Nephron progenitor cell (in vitro differentiated cells): ENCODE data around the gene UCHL1.
"Not testable (repeated sequence)": the region's sequence is repeated elsewhere in the genome, so short reads cannot be mapped to it uniquely, and the experiment has no call there.

Experiments used
- DNase-seq: peaks from one replicate; pipeline ENCODE4 v3.0.0; 2021
- H3K27ac Mint-ChIP-seq: 2 replicates; pipeline ENCODE4 v1.8.0; 2021; ENCODE audit warnings: mild to moderate bottlenecking, moderate library complexity, mixed read lengths
- H3K27me3 Mint-ChIP-seq: 2 replicates; pipeline ENCODE4 v1.8.0; 2021; ENCODE audit warnings: mild to moderate bottlenecking, low read depth, mixed read lengths; ENCODE audit not compliant: poor library complexity
- H3K36me3 Mint-ChIP-seq: 2 replicates; pipeline ENCODE4 v1.8.0; 2021; ENCODE audit warnings: low read depth, mixed read lengths
- H3K4me1 Mint-ChIP-seq: 2 replicates; pipeline ENCODE4 v1.8.0; 2021; ENCODE audit warnings: mixed read lengths
- H3K4me3 Mint-ChIP-seq: 2 replicates; pipeline ENCODE4 v1.8.0; 2021; ENCODE audit warnings: mild to moderate bottlenecking, moderate library complexity, mixed read lengths
- H3K9me3 Mint-ChIP-seq: 2 replicates; pipeline ENCODE4 v1.8.0; 2021; ENCODE audit warnings: mild to moderate bottlenecking, moderate library complexity, mixed read lengths
- TF ChIP-seq, protein P1 (sequence below): fragments of 200-600 bp; sonication (generic); IDR thresholded peaks from 2 replicates; pipeline ENCODE4 v1.5.0; 2021; ENCODE audit warnings: antibody characterized with exemption

Gene UCHL1

DNA sequence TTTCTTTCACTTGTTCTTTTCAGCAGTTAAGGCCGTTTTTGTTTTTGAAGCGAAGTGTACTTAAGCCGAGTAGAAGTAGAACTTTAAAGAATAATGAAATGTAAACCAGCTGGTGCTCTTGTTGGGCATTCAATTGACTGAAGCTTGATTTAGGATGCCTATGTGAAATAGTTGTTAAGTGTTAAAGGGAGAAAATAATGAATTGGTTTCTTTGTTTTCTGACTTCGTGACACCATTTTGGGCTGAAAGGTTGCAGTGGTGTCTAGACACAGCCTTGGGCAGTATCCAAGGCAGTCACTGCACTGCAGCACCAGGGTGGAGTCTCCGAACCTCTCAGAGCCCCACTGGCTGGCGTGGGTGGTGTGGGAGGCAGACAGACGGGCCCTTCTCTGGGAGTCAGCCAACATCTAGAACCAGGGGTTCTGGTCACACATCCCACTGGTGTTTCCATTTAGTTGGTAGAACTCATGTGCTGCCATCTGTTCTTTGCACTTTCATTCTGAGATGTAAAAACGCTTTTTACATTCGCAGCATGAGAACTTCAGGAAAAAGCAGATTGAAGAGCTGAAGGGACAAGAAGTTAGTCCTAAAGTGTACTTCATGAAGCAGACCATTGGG lies 3.5 kb downstream of the UCHL1 start:
- Mint-ChIP-seq H3K36me3 (peaks cover 44% of the 10 kb centered on the region), H3K27ac (no peak overlapping the region), H3K4me1 (peaks cover 42% of the 10 kb centered on the region), H3K9me3 (no peaks in the 10 kb centered on the region), H3K4me3 (no peak overlapping the region), H3K27me3 (peaks cover 6% of the 10 kb centered on the region)
- TF ChIP-seq, protein P1, sequence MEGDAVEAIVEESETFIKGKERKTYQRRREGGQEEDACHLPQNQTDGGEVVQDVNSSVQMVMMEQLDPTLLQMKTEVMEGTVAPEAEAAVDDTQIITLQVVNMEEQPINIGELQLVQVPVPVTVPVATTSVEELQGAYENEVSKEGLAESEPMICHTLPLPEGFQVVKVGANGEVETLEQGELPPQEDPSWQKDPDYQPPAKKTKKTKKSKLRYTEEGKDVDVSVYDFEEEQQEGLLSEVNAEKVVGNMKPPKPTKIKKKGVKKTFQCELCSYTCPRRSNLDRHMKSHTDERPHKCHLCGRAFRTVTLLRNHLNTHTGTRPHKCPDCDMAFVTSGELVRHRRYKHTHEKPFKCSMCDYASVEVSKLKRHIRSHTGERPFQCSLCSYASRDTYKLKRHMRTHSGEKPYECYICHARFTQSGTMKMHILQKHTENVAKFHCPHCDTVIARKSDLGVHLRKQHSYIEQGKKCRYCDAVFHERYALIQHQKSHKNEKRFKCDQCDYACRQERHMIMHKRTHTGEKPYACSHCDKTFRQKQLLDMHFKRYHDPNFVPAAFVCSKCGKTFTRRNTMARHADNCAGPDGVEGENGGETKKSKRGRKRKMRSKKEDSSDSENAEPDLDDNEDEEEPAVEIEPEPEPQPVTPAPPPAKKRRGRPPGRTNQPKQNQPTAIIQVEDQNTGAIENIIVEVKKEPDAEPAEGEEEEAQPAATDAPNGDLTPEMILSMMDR, result no peak
- no peak for DNase-seq

DNA sequence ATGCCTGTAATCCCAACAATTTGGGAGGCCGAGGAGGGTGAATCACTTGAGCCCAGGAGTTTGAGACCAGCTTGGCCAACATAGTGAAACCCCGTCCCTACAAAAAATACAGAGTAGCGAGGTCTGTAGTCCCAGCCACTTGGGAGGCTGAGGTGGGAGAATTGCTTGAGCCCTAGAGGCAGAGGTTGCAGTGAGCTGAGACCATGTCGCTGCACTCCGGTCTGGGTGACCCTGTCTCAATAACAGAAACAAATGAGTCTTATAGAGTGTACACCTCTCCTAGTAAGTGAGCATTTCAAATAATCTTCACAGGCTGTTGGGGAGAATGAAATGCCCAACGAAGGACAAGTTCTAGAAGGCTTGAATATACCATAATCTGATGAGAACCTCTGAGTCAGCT lies 5.5 kb downstream of the UCHL1 start:
- Mint-ChIP-seq H3K27me3 (peaks cover 6% of the 10 kb centered on the region), H3K36me3 (peaks cover 62% of the 10 kb centered on the region), H3K9me3 (no peaks in the 10 kb centered on the region), H3K4me3 (no peak overlapping the region), H3K4me1 (peaks cover 33% of the 10 kb centered on the region), H3K27ac (no peak overlapping the region)
- no peak for DNase-seq
- TF ChIP-seq, protein P1, result no peak

DNA sequence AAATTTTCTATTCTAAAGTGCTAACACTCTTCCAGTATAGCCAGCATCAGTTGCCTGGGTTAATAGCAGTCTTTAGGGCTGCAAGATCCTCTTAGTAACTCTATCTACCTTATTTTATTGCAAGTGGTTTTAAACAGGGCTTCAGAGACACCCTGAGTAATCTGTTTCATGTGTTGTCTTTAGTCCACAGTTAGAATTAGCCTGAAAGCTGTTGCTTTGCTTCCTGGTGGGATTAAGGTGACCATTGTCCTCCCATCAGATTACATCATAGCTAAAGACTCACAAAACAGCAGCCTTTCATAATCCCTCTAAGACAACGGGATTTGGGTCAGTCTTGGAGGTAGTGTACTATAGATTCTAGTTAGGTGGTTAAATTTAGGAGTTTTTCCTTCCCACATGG lies 7.5 kb downstream of the UCHL1 start:
- Mint-ChIP-seq H3K27ac (no peak overlapping the region), H3K36me3 (peaks cover 82% of the 10 kb centered on the region), H3K9me3 (no peaks in the 10 kb centered on the region), H3K4me1 (peaks cover 18% of the 10 kb centered on the region), H3K27me3 (no peaks in the 10 kb centered on the region), H3K4me3 (no peak overlapping the region)
- DNase-seq, result no peak
- TF ChIP-seq, protein P1, result no peak

DNA sequence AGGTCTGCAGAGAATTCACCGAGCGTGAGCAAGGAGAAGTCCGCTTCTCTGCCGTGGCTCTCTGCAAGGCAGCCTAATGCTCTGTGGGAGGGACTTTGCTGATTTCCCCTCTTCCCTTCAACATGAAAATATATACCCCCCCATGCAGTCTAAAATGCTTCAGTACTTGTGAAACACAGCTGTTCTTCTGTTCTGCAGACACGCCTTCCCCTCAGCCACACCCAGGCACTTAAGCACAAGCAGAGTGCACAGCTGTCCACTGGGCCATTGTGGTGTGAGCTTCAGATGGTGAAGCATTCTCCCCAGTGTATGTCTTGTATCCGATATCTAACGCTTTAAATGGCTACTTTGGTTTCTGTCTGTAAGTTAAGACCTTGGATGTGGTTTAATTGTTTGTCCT lies 11.3 kb downstream of the UCHL1 start:
- Mint-ChIP-seq H3K4me1 (peaks cover 14% of the 10 kb centered on the region), H3K27me3 (no peaks in the 10 kb centered on the region), H3K9me3 (peaks cover 8% of the 10 kb centered on the region), H3K27ac (peak overlapping the region; percentile 40), H3K36me3 (peaks cover 67% of the 10 kb centered on the region), H3K4me3 (no peak overlapping the region)
- TF ChIP-seq, protein P1, result no peak
- no peak for DNase-seq

DNA sequence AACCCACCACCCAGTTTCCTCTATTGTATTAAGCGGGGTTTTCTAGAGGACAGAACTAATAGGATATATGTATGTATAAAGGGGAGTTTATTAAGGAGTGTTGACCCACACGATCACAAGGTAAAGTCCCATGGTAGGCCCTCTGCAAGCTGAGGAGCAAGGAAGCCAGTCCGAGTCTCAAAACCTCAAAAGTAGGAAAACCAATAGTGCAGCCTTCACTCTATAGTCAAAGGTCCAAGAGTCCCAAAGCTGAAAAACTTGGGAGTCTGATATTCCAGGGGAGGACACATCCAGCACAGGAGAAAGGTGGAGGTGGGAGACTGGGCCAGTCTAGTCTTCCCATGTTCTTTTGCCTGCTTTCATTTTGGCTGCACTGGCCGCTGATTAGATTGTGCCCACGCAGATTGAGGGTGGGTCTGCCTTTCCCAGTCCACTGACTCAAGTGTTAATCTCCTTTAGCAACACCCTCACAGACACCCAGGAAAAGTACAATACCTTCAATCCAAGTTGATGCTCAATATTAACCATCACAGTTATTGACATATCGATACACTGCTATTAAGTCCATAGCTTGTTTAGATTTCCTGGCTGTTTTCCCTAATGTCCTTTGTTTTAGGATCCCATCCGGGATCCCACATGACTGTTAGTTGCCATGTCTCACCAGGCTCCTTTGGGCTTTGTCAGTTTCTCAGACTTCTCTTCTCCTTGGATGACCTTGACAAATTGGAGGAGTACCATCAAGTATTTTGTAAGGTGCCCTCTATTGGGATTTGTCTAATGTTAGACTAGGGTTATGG lies 12.2 kb downstream of the UCHL1 start:
- Mint-ChIP-seq H3K9me3 (peaks cover 13% of the 10 kb centered on the region), H3K36me3 (peaks cover 63% of the 10 kb centered on the region), H3K4me3 (no peak overlapping the region), H3K27ac (no peak overlapping the region), H3K4me1 (peaks cover 5% of the 10 kb centered on the region), H3K27me3 (no peaks in the 10 kb centered on the region)
- DNase-seq, result no peak
- TF ChIP-seq, protein P1, result no peak

DNA sequence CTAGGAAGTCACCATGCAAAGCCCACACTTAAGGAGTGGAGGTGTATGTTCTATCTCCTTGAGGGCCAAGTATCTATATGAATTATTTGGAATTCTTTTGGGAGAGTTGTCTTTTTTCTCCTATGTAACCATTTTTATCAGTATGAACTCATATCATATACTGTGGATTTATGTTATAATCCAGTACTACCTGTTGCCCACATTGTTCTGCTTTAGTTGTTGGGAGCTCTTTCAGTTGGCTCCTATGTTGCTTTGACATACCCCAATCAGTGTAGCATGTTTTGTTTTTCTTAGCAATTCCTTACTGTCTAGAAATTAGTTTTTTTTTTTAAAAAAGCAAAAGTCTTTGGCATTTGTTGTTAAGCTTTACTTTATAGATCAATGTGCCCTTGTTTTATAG lies 13.0 kb downstream of the UCHL1 start:
- no peak for DNase-seq
- H3K4me1 Mint-ChIP-seq, result no peaks in the 10 kb centered on the region
- no peaks in the 10 kb centered on the region for H3K27me3 Mint-ChIP-seq
- peaks cover 60% of the 10 kb centered on the region for H3K36me3 Mint-ChIP-seq
- no peak overlapping the region for H3K27ac Mint-ChIP-seq
- H3K9me3 Mint-ChIP-seq, result peaks cover 19% of the 10 kb centered on the region
- TF ChIP-seq, protein P1, result no peak
- no peak overlapping the region for H3K4me3 Mint-ChIP-seq

DNA sequence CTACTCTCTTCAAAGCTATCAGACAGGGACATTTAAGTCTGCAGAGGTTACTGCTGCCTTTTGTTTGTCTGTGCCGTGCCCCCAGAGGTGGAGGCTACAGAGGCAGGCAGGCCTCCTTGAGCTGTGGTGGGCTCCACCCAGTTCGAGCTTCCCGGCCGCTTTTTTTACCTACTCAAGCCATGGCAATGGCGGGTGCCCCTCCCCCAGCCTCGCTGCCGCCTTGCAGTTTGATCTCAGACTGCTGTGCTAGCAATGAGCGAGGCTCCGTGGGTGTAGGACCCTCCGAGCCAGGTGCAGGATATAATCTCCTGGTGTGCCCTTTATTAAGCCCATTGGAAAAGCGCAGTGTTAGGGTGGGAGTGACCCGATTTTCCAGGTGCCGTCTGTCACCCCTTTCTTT lies 19.2 kb downstream of the UCHL1 start:
- Mint-ChIP-seq H3K9me3 (peaks cover 51% of the 10 kb centered on the region), H3K36me3 (peaks cover 32% of the 10 kb centered on the region)
- not testable (repeated sequence) for H3K4me1 Mint-ChIP-seq, DNase-seq, H3K27ac Mint-ChIP-seq, H3K27me3 Mint-ChIP-seq, H3K4me3 Mint-ChIP-seq
